ENCODE results near the gene ZFAND2B. TPM values are rescaled to one million over a fixed set of nuclear protein-coding genes. Genes with fewer than 3 reads are reported as not detected.

The ZFAND2B gene
- total and polyA plus RNA-seq, 9 donors: 14.3 to 45.6 (median 32.1) TPM

- H3K9me3 ChIP-seq: no peaks in the 10 kb centered on the region
- no peaks in the 10 kb centered on the region for H3K27me3 ChIP-seq
- H3K36me3 ChIP-seq: no peaks in the 10 kb centered on the region
- DNase-seq: no peak
- 83 to 86% (median 85%) methylated on average over 3 of the region's 3 CpGs for WGBS, 3 donors
- no peak overlapping the region for H3K4me3 ChIP-seq
- intact Hi-C loops (cut with DNase I): loop anchor here in 2 of 4 donors (5.0 to 10.0 kb wide), 2 partner anchors 101 to 164 kb away; partner anchors contain the start of gene CRYBA2 (in 1 of the 2)
- peaks cover 5% of the 10 kb centered on the region for H3K4me1 ChIP-seq (ENCODE audit: insufficient read depth)
- no peak overlapping the region for H3K27ac ChIP-seq
- TF ChIP-seq EP300 (IDR thresholded peaks at IDR 0.05) (no peak), POLR2A (IDR thresholded peaks at IDR 0.05) (no peak), CTCF (IDR thresholded peaks at IDR 0.05) (no peak)
Observed at GRCh38 chr2:219158586-219158985, 48.0 kb upstream of the ZFAND2B start.

GRCh38 chr2:219159771-219160185 is 46.8 kb upstream of the ZFAND2B start:
- Histone ChIP-seq H3K9me3 (no peaks in the 10 kb centered on the region), H3K4me3 (peak overlapping the region; percentile 66), H3K27me3 (no peaks in the 10 kb centered on the region), H3K36me3 (no peaks in the 10 kb centered on the region), H3K4me1 (ENCODE audit: insufficient read depth) (peaks cover 5% of the 10 kb centered on the region), H3K27ac (peak overlapping the region; percentile 87 to 93)
- intact Hi-C loops (cut with DNase I): loop anchor here (2.0 to 10.0 kb wide), 8 partner anchors 17 to 375 kb away; partner anchors contain the start of genes DNPEP (in 2 of the 4), CNPPD1 (in 1 of the 4) and CRYBA2 (in 1 of the 4)
- TF ChIP-seq POLR2A (IDR thresholded peaks at IDR 0.05) (no peak), EP300 (IDR thresholded peaks at IDR 0.05) (no peak), CTCF (IDR thresholded peaks at IDR 0.05) (no peak)
- DNase-seq: no peak
- 2 to 3% (median 2%) methylated on average over 18 of the region's 18 CpGs for WGBS, 3 donors

GRCh38 chr2:219160186-219161017 is 46.2 kb upstream of the ZFAND2B start, which contains the start of gene NHEJ1:
TSS of gene NHEJ1 (minus strand) at chr2:219160815. CDS start at chr2:219158362, 2,453 bp downstream.
- Histone ChIP-seq H3K27ac (peak within 1 kb of the TSS; percentile 87 to 93), H3K27me3 (no peaks in the 10 kb centered on the region), H3K4me1 (ENCODE audit: insufficient read depth) (peaks cover 5% of the 10 kb centered on the region), H3K4me3 (peak within 1 kb of the TSS; percentile 66), H3K36me3 (no peaks in the 10 kb centered on the region), H3K9me3 (no peaks in the 10 kb centered on the region)
- intact Hi-C loops (cut with DNase I): loop anchor here in 3 of 4 donors (2.0 to 10.0 kb wide), 6 partner anchors 16 to 374 kb away; partner anchors contain the start of genes DNPEP (in 2 of the 3) and CNPPD1 (in 1 of the 3)
- 0 to 1% (median 0%) methylated on average over 50 to 70 of the region's 70 CpGs for WGBS, 3 donors
- TF ChIP-seq EP300 (IDR thresholded peaks at IDR 0.05) (no peak), CTCF (IDR thresholded peaks at IDR 0.05) (peak; percentile 94 to 99 (median 95)), POLR2A (IDR thresholded peaks at IDR 0.05) (peak; percentile 62)
- DNase-seq: peak; percentile 97 to 99 (median 98)

GRCh38 chr2:219161097-219161496 is 45.5 kb upstream of the ZFAND2B start:
- TF ChIP-seq CTCF (IDR thresholded peaks at IDR 0.05): no peak
- TF ChIP-seq POLR2A (IDR thresholded peaks at IDR 0.05): no peak
- no peak for TF ChIP-seq EP300 (IDR thresholded peaks at IDR 0.05)
- WGBS, 3 donors: 59 to 66% (median 65%) methylated on average over 4 of the region's 4 CpGs

More at GRCh38 chr2:219161097-219161496, 45.5 kb upstream of the ZFAND2B start:
- Histone ChIP-seq H3K4me3 (peak overlapping the region; percentile 66), H3K27ac (peak overlapping the region in 1 of 2 donors; percentile 93), H3K4me1 (ENCODE audit: insufficient read depth) (peaks cover 5% of the 10 kb centered on the region), H3K36me3 (no peaks in the 10 kb centered on the region), H3K9me3 (no peaks in the 10 kb centered on the region), H3K27me3 (no peaks in the 10 kb centered on the region)
- no peak for DNase-seq
- intact Hi-C loops (cut with DNase I): loop anchor here in 3 of 4 donors (2.0 to 10.0 kb wide), 6 partner anchors 16 to 374 kb away; partner anchors contain the start of genes DNPEP (in 2 of the 3) and CNPPD1 (in 1 of the 3)
